ENCODE results near the gene DBI.

GRCh38 chr2:119339562-119339923, 27.2 kb upstream of the DBI start:
- TF ChIP-seq CTCF (conservative IDR thresholded peaks at IDR 0.05; ENCODE audit: low read depth in 2 of 2) (no peak), EZH2phosphoT487 (IDR thresholded peaks at IDR 0.05; ENCODE audit: unreplicated experiment) (no peak), POLR2AphosphoS5 (IDR thresholded peaks at IDR 0.05; ENCODE audit: low read depth) (no peak), CREB1 (CRISPR knock-in tag; IDR thresholded peaks at IDR 0.05; ENCODE audit: low read depth) (no peak)

Data from GM23338 (cell line).